Right atrium auricular region (tissue), 2 donors: ENCODE data around the gene RIPK4. TPM values are rescaled to one million over a fixed set of nuclear protein-coding genes. Genes with fewer than 3 reads are reported as not detected.

Experiments used
- DNase-seq: peaks from one replicate; pipeline ENCODE4 v3.0.0-alpha.2; 2019; ENCODE audit warnings: low spot score
- H3K27ac ChIP-seq, 2 donors: fragments of 200-600 bp; sonication (generic); 1 replicate in 1 of 2; 2 replicates in 1 of 2; pipeline ENCODE4 v1.5.1; 2016 to 2019
- H3K27me3 ChIP-seq, 2 donors: fragments of 200-600 bp; sonication (generic); one replicate each; pipeline versions ENCODE4 v1.5.1 to v1.6.0; 2017 to 2019
- H3K36me3 ChIP-seq: fragments of 200-600 bp; sonication (generic); one replicate; pipeline ENCODE4 v1.5.1; 2016
- H3K4me1 ChIP-seq, 2 donors: fragments of 200-600 bp; sonication (generic); one replicate each; pipeline versions ENCODE4 v1.5.1 to v1.6.0; 2017 to 2019
- H3K4me3 ChIP-seq, 2 donors: fragments of 200-600 bp; sonication (generic); 1 replicate in 1 of 2; 2 replicates in 1 of 2; pipeline ENCODE4 v1.5.1; 2017 to 2019; ENCODE audit warnings: mild to moderate bottlenecking in 1 of 2, moderate library complexity in 1 of 2
- H3K9me3 ChIP-seq, 2 donors: fragments of 200-600 bp; sonication (generic); one replicate each; pipeline ENCODE4 v1.5.1; 2019
- CTCF ChIP-seq, 2 donors: fragments of 200-600 bp; sonication (generic); IDR thresholded peaks; one replicate each; pipeline ENCODE4 v1.5.1; 2019; ENCODE audit warnings: antibody characterized with exemption in 2 of 2
- total RNA-seq, 2 donors: library from RNA; depleted of rRNA; stranded (reverse); fragments of >200 nt; gene quantifications; one replicate each; pipeline ENCODE4 v1.1.0, GENCODE V29; 2016

Gene RIPK4
- total RNA-seq, 2 donors from 2014 or later: 2.1 to 3.5 TPM

GRCh38 chr21:41809891-41810596 lies 43.2 kb upstream of the RIPK4 start:
- Histone ChIP-seq H3K27me3 (no peaks in the 10 kb centered on the region), H3K36me3 (peaks cover 18% of the 10 kb centered on the region), H3K4me3 (no peak overlapping the region), H3K9me3 (no peaks in the 10 kb centered on the region), H3K27ac (no peak overlapping the region), H3K4me1 (no peaks in the 10 kb centered on the region)
- TF ChIP-seq CTCF (IDR thresholded peaks at IDR 0.05): no peak
- no peak for DNase-seq

GRCh38 chr21:41808846-41809245 lies 42.0 kb upstream of the RIPK4 start:
- no peaks in the 10 kb centered on the region for H3K9me3 ChIP-seq
- peaks cover 18% of the 10 kb centered on the region for H3K36me3 ChIP-seq
- no peaks in the 10 kb centered on the region for H3K4me1 ChIP-seq
- H3K27me3 ChIP-seq: no peaks in the 10 kb centered on the region
- no peak for DNase-seq
- no peak overlapping the region for H3K27ac ChIP-seq
- TF ChIP-seq CTCF (IDR thresholded peaks at IDR 0.05): no peak
- H3K4me3 ChIP-seq: no peak overlapping the region

GRCh38 chr21:41808094-41808493 lies 41.2 kb upstream of the RIPK4 start:
- no peak for DNase-seq
- peaks cover 13% of the 10 kb centered on the region for H3K36me3 ChIP-seq
- H3K9me3 ChIP-seq: no peaks in the 10 kb centered on the region

GRCh38 chr21:41806773-41807172 lies 39.9 kb upstream of the RIPK4 start:
- no peak overlapping the region for H3K27ac ChIP-seq
- DNase-seq: no peak
- peaks cover 12% of the 10 kb centered on the region for H3K36me3 ChIP-seq

More at GRCh38 chr21:41808094-41808493, 41.2 kb upstream of the RIPK4 start:
- H3K27ac ChIP-seq: no peak overlapping the region
- H3K4me3 ChIP-seq: no peak overlapping the region
- TF ChIP-seq CTCF (IDR thresholded peaks at IDR 0.05): no peak
- no peaks in the 10 kb centered on the region for H3K27me3 ChIP-seq
- H3K4me1 ChIP-seq: peaks cover 0 to 5% of the 10 kb centered on the region in 2 donors

GRCh38 chr21:41805643-41806042 lies 38.8 kb upstream of the RIPK4 start:
- Histone ChIP-seq H3K27ac (no peak overlapping the region), H3K9me3 (no peaks in the 10 kb centered on the region), H3K27me3 (no peaks in the 10 kb centered on the region), H3K4me3 (no peak overlapping the region), H3K4me1 (peaks cover 0 to 16% of the 10 kb centered on the region in 2 donors), H3K36me3 (peaks cover 21% of the 10 kb centered on the region)
- DNase-seq: no peak
- no peak for TF ChIP-seq CTCF (IDR thresholded peaks at IDR 0.05)

More at GRCh38 chr21:41806773-41807172, 39.9 kb upstream of the RIPK4 start:
- Histone ChIP-seq H3K4me1 (peaks cover 0 to 16% of the 10 kb centered on the region in 2 donors), H3K9me3 (no peaks in the 10 kb centered on the region), H3K27me3 (no peaks in the 10 kb centered on the region), H3K4me3 (no peak overlapping the region)
- TF ChIP-seq CTCF (IDR thresholded peaks at IDR 0.05): no peak

- Histone ChIP-seq H3K27ac (no peak overlapping the region), H3K4me1 (peaks cover 0 to 16% of the 10 kb centered on the region in 2 donors), H3K36me3 (peaks cover 21% of the 10 kb centered on the region), H3K27me3 (no peaks in the 10 kb centered on the region), H3K9me3 (no peaks in the 10 kb centered on the region), H3K4me3 (no peak overlapping the region)
- no peak for DNase-seq
- no peak for TF ChIP-seq CTCF (IDR thresholded peaks at IDR 0.05)
These were observed 38.2 kb upstream of the RIPK4 start for GRCh38 chr21:41805038-41805437.
